GM21825 (cell line): ENCODE data around the gene FAM204A.

Experiments used
- ATAC-seq: cut with Tn5 transposase; IDR thresholded peaks from one replicate; pipeline ENCODE4 v1.9.1; 2021; ENCODE audit warnings: mild to moderate bottlenecking, moderate library complexity; ENCODE audit not compliant: unreplicated experiment

FAM204A gene

DNA sequence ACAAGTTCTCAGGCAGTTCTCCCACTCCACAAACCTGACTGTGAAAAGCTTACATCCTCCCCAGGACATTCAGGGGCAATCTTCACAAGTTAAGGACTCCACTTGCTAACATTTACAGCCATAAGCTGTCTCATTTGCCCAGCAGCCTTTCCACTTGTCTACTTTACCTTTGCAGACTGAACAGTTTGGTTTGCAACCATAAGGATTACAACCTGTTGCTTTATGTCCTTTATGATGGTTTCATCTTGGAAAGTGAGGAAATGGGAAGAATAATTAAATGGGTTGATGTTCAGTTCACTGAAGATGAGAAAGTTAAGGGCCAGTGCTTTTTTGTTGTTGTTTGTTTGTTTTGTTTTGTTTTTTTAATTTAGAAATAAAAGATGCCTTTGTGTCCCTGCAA, 92.4 kb downstream of the FAM204A start:
- no peak for ATAC-seq
